T-helper 22 cell (primary cell): Measurements from ENCODE around the gene CPSF4L.
"Not testable (repeated sequence)": the region's sequence is repeated elsewhere in the genome, so short reads cannot be mapped to it uniquely, and the experiment has no call there.

Source experiments
- DNase-seq: peaks from one replicate; pipeline ENCODE4 v3.0.0-alpha.2; 2020; ENCODE audit warnings: low read depth

CPSF4L gene

GRCh38 chr17:73261617-73261951, at the start of gene CPSF4L:
TSS of gene CPSF4L (minus strand) at chr17:73261880. CDS start at chr17:73261818, 62 bp downstream.
- no peak for DNase-seq

GRCh38 chr17:73311428-73311780, 49.7 kb upstream of the CPSF4L start:
- peak; percentile 6 for DNase-seq

- no peak for DNase-seq
These were observed 48.3 kb upstream of the CPSF4L start for GRCh38 chr17:73309727-73310596.

GRCh38 chr17:73308959-73309358, 47.3 kb upstream of the CPSF4L start:
- not testable (repeated sequence) for DNase-seq

GRCh38 chr17:73308017-73308823, 46.5 kb upstream of the CPSF4L start:
- no peak for DNase-seq

- no peak for DNase-seq
These were observed 45.5 kb upstream of the CPSF4L start for GRCh38 chr17:73307130-73307529.

GRCh38 chr17:73305845-73306836, 44.5 kb upstream of the CPSF4L start:
- DNase-seq: no peak

GRCh38 chr17:73304971-73305812, 43.5 kb upstream of the CPSF4L start:
- DNase-seq: no peak

GRCh38 chr17:73304438-73304837, 42.8 kb upstream of the CPSF4L start:
- no peak for DNase-seq

GRCh38 chr17:73302189-73302588, 40.5 kb upstream of the CPSF4L start:
- DNase-seq: no peak

GRCh38 chr17:73301369-73301768, 39.7 kb upstream of the CPSF4L start:
- no peak for DNase-seq

- DNase-seq: no peak
These were observed 38.7 kb upstream of the CPSF4L start for GRCh38 chr17:73300392-73300791.

- DNase-seq: no peak
These were observed 36.5 kb upstream of the CPSF4L start for GRCh38 chr17:73297934-73298861.

GRCh38 chr17:73293480-73293911, 31.8 kb upstream of the CPSF4L start:
- DNase-seq: no peak

GRCh38 chr17:73293031-73293430, 31.4 kb upstream of the CPSF4L start:
- no peak for DNase-seq

GRCh38 chr17:73292031-73292531, 30.4 kb upstream of the CPSF4L start:
- DNase-seq: no peak

GRCh38 chr17:73291260-73291801, 29.7 kb upstream of the CPSF4L start:
- no peak for DNase-seq

GRCh38 chr17:73290399-73291259, 28.9 kb upstream of the CPSF4L start:
- DNase-seq: no peak
